Measurements from ENCODE around the gene IFNG-AS1.

GRCh38 chr12:68007033-68007432 is 17.8 kb downstream of the IFNG-AS1 start:
- no peak for TF ChIP-seq CTCF (IDR thresholded peaks at IDR 0.05; ENCODE audit: low read length)
- no peak for TF ChIP-seq EZH2 (IDR thresholded peaks at IDR 0.05; ENCODE audit: borderline replicate concordance, low read length)

Measured in OCI-LY1 (cell line).